ENCODE data around the gene ZBTB7C. TPM values are rescaled to one million over a fixed set of nuclear protein-coding genes. Genes with fewer than 3 reads are reported as not detected.

Gene ZBTB7C
- polyA plus RNA-seq, 1 of the 3 experiments (the other 2 are of a cell fraction), result 0.05 TPM

- DNase-seq, result no peak
- ChIA-PET CTCF (interaction anchor here (1.0 to 1.3 kb wide), 2 partner anchors 32 to 233 kb away, joined by 4 to 7 read pairs; no protein-coding TSS in a partner anchor), POLR2A (no interaction called here)
- Histone ChIP-seq H3K4me2 (no peak overlapping the region), H2AFZ (ENCODE audit: low read depth) (no peak overlapping the region), H3K4me1 (ENCODE audit: control insufficient read depth in 1 of 2, insufficient read depth in 2 of 2, low read depth in 1 of 2, low read length in 1 of 2) (peaks cover 0 to 40% of the 10 kb centered on the region in 2 experiments; a peak in 2 of 4 replicates), H3K4me3 (ENCODE audit: low read depth in 2 of 2, low read length in 1 of 2) (no peak overlapping the region), H3K27me3 (ENCODE audit: insufficient read depth) (no peaks in the 10 kb centered on the region), H3K9me3 (no peaks in the 10 kb centered on the region), H3K79me2 (ENCODE audit: insufficient read depth) (no peaks in the 10 kb centered on the region), H3K36me3 (replicated peaks in 1 of 2; ENCODE audit: control insufficient read depth in 1 of 2, insufficient read depth in 2 of 2, low read length in 1 of 2) (no peaks in the 10 kb centered on the region), H4K20me1 (ENCODE audit: insufficient read depth) (no peaks in the 10 kb centered on the region), H3K9me2 (no peaks in the 10 kb centered on the region), H3K9ac (no peak overlapping the region), H3F3A (replicated peaks; ENCODE audit: insufficient read depth) (no peaks in the 10 kb centered on the region), H3K27ac (ENCODE audit: low read depth in 2 of 2, low read length in 1 of 2) (peak overlapping the region in 1 of 2 experiments; percentile 75; a peak in 2 of 4 replicates)
- TF ChIP-seq CHD2 (IDR thresholded peaks at IDR 0.05; ENCODE audit: low read length, partially characterized antibody), result no peak
- no peak for TF ChIP-seq NRF1 (IDR thresholded peaks at IDR 0.05; ENCODE audit: low read depth, low read length)
- no peak for TF ChIP-seq MXI1 (IDR thresholded peaks at IDR 0.05; ENCODE audit: low read depth, low read length)
- no peak for TF ChIP-seq USF2 (IDR thresholded peaks at IDR 0.05; ENCODE audit: borderline replicate concordance, low read depth, low read length)
- no peak for TF ChIP-seq REST (IDR thresholded peaks at IDR 0.05; ENCODE audit: low read depth, low read length)
- TF ChIP-seq SIN3A (IDR thresholded peaks at IDR 0.05; ENCODE audit: borderline replicate concordance, low read depth, low read length), result no peak
- 37% methylated on average over 7 of the region's 7 CpGs for WGBS (ENCODE audit: low lambda C conversion rate)
Observed at GRCh38 chr18:48263192-48263853, 145.9 kb downstream of the ZBTB7C start.

- Histone ChIP-seq H3K36me3 (replicated peaks in 1 of 2; ENCODE audit: control insufficient read depth in 1 of 2, insufficient read depth in 2 of 2, low read length in 1 of 2) (no peaks in the 10 kb centered on the region), H2AFZ (ENCODE audit: low read depth) (no peak overlapping the region), H4K20me1 (ENCODE audit: insufficient read depth) (no peaks in the 10 kb centered on the region), H3K9ac (no peak overlapping the region), H3K4me2 (no peak overlapping the region), H3F3A (replicated peaks; ENCODE audit: insufficient read depth) (no peaks in the 10 kb centered on the region), H3K79me2 (ENCODE audit: insufficient read depth) (no peaks in the 10 kb centered on the region), H3K9me3 (no peaks in the 10 kb centered on the region; the same call in none of the 2 replicates), H3K9me2 (no peaks in the 10 kb centered on the region), H3K27me3 (ENCODE audit: insufficient read depth) (no peaks in the 10 kb centered on the region), H3K4me1 (ENCODE audit: control insufficient read depth in 1 of 2, insufficient read depth in 2 of 2, low read depth in 1 of 2, low read length in 1 of 2) (peaks cover 0 to 28% of the 10 kb centered on the region in 2 experiments; a peak in 2 of 4 replicates), H3K27ac (ENCODE audit: low read depth in 2 of 2, low read length in 1 of 2) (no peak overlapping the region), H3K4me3 (ENCODE audit: low read depth in 2 of 2, low read length in 1 of 2) (no peak overlapping the region)
- WGBS (ENCODE audit: low lambda C conversion rate), result 58% methylated on average over 2 of the region's 2 CpGs
- POLR2A ChIA-PET, result no interaction called here
- DNase-seq, result no peak
- CTCF ChIA-PET, result interaction anchor here (1.0 kb wide), 1 partner anchor 181 kb away, joined by 3 read pairs; no protein-coding TSS in a partner anchor
- TF ChIP-seq TCF12 (IDR thresholded peaks at IDR 0.05) (no peak), PBX3 (IDR thresholded peaks at IDR 0.05) (no peak), FOSL2 (IDR thresholded peaks at IDR 0.05; ENCODE audit: borderline replicate concordance, low read depth) (no peak), JUND (IDR thresholded peaks at IDR 0.05) (no peak), EZH2phosphoT487 (IDR thresholded peaks at IDR 0.05; ENCODE audit: borderline replicate concordance, low read depth) (no peak), RXRA (IDR thresholded peaks at IDR 0.05; ENCODE audit: borderline replicate concordance, low read depth) (no peak), ZBTB33 (IDR thresholded peaks at IDR 0.05; ENCODE audit: borderline replicate concordance, low read depth) (no peak), SMC3 (IDR thresholded peaks at IDR 0.05; ENCODE audit: low read depth, low read length) (no peak), CHD2 (IDR thresholded peaks at IDR 0.05; ENCODE audit: low read length, partially characterized antibody) (no peak)
Observed at GRCh38 chr18:48260237-48260636, 148.9 kb downstream of the ZBTB7C start.

Data from SK-N-SH (cell line).